Loucy (cell line): Measurements from ENCODE around the gene FARP1.

Experiments
- CTCF ChIP-seq: fragments of 200-600 bp; sonication (generic); conservative IDR thresholded peaks from 2 replicates; pipeline ENCODE4 v1.5.1; 2014; ENCODE audit warnings: mild to moderate bottlenecking, antibody characterized with exemption, low read length
- EZH2phosphoT487 ChIP-seq: fragments of 200-600 bp; IDR thresholded peaks from 2 replicates; pipeline ENCODE4 v1.6.1; 2018; ENCODE audit warnings: antibody characterized with exemption, mild to moderate bottlenecking, moderate library complexity, borderline replicate concordance

DNA sequence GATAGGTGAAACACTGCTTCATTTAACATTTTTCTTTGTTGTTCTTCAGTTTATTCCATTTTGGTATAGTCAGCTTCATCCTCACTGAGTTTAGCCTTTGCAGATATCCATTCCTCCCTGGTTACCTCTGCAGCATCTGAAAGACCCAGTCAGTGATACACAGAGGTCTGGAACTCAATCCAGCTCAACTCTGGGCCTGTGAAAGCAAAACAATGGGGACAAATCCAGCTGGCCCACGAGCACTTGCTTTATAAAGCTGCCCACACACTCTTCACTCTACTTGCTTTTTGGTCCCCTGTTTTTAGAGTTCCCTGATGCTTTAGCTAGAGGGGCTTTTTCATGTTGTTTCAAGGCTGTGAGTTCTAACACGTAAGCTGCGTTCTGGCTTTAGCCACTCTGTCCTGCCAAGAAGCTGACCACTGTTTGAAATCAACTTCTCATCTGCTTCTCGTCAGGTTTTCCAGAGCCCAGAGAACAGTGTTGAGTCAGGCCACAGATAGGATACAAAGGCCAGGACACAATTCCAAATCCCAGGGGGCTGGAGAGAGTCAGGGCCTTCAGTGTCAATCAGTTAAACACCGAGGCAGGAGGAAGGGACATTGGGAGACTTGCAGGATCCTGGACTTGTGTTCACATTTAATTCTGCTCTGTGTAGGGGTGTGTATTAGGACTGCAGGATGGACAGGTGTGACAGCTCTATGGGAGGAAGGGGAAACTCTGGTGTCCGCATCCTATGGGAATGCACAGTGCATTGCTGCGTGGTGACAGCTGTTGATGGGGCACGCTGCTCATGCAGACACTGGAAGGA is 117.7 kb downstream of the FARP1 start:
- TF ChIP-seq CTCF (no peak), EZH2phosphoT487 (no peak)
